Measurements from ENCODE around the gene MEP1B.

DNA sequence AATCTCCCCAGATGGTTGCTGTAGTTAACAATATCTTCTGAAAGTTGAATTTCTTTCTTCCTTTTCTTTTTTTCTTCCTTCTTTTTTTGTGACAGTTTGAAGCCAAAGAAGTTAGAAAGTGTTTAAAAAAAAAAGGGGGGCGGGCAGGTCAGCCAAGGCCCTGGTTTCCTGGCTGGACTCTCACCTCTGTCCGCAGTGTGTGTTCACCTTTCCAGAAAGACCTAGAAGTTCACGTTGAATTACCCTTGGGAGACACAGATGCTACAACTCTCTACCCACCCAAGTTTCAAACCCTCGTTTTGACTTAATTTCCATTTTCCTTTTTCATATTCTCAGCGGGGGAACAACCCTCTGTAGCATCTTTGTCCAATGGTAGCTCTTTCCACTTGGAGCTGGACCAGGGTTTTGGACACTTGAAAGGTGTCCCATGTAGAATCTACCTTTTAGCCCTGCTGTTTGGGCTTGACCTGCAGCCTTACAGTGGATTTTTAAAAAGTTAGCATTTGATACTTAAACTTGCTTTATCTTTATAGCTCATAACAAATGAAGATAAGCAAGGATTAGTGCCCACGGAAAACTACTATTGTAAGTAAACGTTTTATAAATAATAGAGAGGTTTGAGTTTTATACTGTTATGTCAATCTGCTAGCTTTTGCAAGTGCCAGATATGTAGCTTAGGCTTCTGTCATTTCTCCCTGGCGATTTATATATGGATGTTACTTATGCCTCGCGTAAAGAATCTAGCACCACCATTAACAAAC is 20.0 kb downstream of the MEP1B start:
- TF ChIP-seq POLR2AphosphoS5 (IDR thresholded peaks at IDR 0.05; ENCODE audit: low read depth, low read length) = no peak
- TF ChIP-seq RXRA (IDR thresholded peaks at IDR 0.05; ENCODE audit: borderline replicate concordance, low read depth) = no peak
- TF ChIP-seq CTCF (IDR thresholded peaks at IDR 0.05) = no peak
- TF ChIP-seq RAD21 (IDR thresholded peaks at IDR 0.05; ENCODE audit: low read length) = no peak
- TF ChIP-seq TCF12 (IDR thresholded peaks at IDR 0.05) = no peak
- no peak for TF ChIP-seq YY1 (IDR thresholded peaks at IDR 0.05; ENCODE audit: low read depth)
- no peak for TF ChIP-seq USF1 (IDR thresholded peaks at IDR 0.05; ENCODE audit: borderline replicate concordance, low read depth)
- no peak for TF ChIP-seq EZH2phosphoT487 (IDR thresholded peaks at IDR 0.05; ENCODE audit: borderline replicate concordance, low read depth)
- no peak for TF ChIP-seq GABPA (IDR thresholded peaks at IDR 0.05; ENCODE audit: low read depth)
- TF ChIP-seq USF2 (IDR thresholded peaks at IDR 0.05; ENCODE audit: borderline replicate concordance, low read depth, low read length) = no peak
- no peak for TF ChIP-seq SMC3 (IDR thresholded peaks at IDR 0.05; ENCODE audit: low read depth, low read length)

Measured in SK-N-SH (cell line).